GM12865 (cell line): ENCODE measurements around the gene AGBL4.
"Not testable (repeated sequence)": the region's sequence is repeated elsewhere in the genome, so short reads cannot be mapped to it uniquely, and the experiment has no call there.

Experiments
- DNase-seq: peaks from one replicate; pipeline ENCODE4 v3.0.0; 2010; ENCODE audit warnings: low read depth
- H3K4me3 ChIP-seq: 2 replicates; pipeline ENCODE4 v1.5.1; 2011; ENCODE audit warnings: mild to moderate bottlenecking, low read depth, low read length, control low read depth
- TF ChIP-seq, protein P1 (sequence below): IDR thresholded peaks from 2 replicates; pipeline ENCODE4 v1.5.1; 2011; ENCODE audit warnings: low read length, control low read depth, low read depth, inconsistent platforms; ENCODE audit not compliant: insufficient read depth; ENCODE audit errors: missing control alignments

The AGBL4 gene

DNA sequence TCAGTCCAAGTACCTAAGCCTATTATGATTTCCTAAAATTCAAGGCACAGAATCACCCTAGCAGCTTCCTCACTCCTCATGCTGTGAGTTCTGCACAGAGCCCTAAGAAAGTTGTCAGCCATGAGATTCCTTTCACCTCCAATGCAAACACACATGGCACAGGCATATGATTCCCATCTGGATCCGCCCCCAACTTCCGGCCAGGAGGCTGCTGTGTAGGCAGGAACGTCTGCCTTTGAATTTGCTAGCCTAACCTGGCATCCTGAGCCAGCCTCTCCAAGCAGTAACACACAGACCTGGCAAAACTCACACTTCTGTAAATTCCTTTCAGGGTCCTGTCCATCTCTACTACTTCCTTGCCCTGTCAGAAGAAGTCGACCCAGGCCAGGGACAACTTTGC, 726.0 kb downstream of the AGBL4 start:
- H3K4me3 ChIP-seq: no peak overlapping the region
- no peak for DNase-seq

DNA sequence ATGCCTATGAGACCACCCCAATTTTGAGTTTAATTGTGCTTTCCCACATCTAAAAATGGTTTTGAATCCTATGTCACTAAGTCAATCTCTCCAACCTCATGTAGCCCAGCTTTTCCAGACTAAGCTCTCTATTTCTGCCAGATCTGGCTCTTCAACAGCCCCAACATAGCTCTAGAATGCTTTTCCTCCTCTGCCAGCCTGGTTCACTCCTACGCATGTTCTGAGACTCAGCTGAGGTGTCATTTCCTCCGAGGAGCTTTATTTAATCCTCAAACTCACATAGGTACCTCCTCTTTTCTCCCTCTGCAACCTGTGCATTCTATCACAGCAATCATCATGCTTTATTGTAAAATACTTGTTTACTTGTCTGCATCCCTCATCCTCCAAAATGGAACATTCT, 729.2 kb downstream of the AGBL4 start:
- no peak for DNase-seq
- TF ChIP-seq, protein P1, sequence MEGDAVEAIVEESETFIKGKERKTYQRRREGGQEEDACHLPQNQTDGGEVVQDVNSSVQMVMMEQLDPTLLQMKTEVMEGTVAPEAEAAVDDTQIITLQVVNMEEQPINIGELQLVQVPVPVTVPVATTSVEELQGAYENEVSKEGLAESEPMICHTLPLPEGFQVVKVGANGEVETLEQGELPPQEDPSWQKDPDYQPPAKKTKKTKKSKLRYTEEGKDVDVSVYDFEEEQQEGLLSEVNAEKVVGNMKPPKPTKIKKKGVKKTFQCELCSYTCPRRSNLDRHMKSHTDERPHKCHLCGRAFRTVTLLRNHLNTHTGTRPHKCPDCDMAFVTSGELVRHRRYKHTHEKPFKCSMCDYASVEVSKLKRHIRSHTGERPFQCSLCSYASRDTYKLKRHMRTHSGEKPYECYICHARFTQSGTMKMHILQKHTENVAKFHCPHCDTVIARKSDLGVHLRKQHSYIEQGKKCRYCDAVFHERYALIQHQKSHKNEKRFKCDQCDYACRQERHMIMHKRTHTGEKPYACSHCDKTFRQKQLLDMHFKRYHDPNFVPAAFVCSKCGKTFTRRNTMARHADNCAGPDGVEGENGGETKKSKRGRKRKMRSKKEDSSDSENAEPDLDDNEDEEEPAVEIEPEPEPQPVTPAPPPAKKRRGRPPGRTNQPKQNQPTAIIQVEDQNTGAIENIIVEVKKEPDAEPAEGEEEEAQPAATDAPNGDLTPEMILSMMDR: no peak
- H3K4me3 ChIP-seq: no peak overlapping the region

More for the DNA sequence above, 726.0 kb downstream of the AGBL4 start:
- TF ChIP-seq, protein P1: no peak

DNA sequence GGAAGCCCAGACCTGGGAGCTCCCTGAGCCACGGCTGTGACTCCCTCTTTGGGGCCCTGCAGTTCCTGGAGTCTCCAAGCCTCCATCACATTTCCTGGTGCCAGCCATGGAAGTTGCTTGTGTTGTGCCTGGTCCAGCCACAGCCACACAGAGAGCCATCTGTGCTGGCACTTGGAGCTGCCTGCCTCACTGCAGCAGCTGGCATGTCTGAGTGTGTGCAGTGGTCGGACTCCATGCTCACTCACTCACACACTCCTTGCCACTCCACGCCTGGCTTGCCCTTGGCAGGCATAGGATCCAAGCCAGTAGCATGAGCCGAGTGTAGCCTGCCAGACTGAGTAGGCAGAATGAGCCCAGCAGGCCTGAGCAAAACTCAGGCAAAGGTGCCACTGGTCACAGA, 730.7 kb downstream of the AGBL4 start:
- TF ChIP-seq, protein P1: no peak
- H3K4me3 ChIP-seq: no peak overlapping the region
- DNase-seq: no peak

DNA sequence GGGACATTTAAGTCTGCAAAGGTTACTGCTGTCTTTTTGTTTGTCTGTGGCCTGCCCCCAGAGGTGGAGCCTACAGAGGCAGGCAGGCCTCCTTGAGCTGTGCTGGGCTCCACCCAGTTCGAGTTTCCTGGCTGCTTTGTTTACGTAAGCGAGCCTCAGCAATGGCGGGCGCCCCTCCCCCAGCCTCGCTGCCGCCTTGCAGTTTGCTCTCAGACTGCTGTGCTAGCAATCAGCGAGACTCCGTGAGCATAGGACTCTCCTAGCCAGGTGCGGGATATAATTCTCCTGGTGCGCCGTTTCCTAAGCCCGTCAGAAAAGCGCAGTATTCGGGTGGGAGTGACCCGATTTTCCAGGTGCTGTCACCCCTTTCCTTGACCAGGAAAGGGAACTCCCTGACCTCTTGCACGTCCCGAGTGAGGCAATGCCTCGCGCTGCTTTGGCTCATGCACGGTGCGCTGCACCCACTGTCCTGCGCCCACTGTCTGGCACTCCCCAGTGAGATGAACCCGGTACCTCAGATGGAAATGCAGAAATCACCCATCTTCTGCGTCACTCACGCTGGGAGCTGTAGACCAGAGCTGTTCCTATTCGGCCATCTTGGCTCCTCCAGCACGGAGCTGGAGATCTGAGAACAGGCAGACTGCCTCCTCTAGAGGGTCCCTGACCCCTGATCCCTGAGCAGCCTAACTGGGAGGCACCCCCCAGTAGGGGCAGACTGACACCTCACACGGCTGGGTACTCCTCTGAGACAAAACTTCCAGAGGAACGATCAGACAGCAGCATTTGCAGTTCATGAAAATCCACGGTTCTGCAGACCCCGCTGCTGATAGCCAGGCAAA, 766.3 kb downstream of the AGBL4 start:
- DNase-seq, H3K4me3 ChIP-seq: not testable (repeated sequence)

DNA sequence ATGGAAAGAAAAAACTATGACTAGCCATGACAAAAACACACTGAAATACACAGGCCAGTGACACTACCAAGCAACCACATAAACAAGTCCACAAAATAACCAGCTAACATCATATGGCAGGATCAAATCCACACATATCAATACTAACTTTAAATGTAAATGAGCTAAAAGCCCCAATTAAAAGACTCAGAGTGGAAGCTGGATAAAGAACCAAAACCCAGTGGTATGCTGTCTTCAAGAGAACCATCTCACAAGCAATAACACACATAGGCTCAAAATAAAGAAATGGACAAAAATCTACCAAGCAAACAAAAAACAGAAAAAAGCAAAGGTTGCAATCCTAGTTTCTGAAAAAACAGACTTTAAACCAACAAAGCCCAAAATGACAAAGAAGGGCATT, 770.8 kb downstream of the AGBL4 start:
- no peak for DNase-seq
- no peak overlapping the region for H3K4me3 ChIP-seq
- TF ChIP-seq, protein P1: no peak

DNA sequence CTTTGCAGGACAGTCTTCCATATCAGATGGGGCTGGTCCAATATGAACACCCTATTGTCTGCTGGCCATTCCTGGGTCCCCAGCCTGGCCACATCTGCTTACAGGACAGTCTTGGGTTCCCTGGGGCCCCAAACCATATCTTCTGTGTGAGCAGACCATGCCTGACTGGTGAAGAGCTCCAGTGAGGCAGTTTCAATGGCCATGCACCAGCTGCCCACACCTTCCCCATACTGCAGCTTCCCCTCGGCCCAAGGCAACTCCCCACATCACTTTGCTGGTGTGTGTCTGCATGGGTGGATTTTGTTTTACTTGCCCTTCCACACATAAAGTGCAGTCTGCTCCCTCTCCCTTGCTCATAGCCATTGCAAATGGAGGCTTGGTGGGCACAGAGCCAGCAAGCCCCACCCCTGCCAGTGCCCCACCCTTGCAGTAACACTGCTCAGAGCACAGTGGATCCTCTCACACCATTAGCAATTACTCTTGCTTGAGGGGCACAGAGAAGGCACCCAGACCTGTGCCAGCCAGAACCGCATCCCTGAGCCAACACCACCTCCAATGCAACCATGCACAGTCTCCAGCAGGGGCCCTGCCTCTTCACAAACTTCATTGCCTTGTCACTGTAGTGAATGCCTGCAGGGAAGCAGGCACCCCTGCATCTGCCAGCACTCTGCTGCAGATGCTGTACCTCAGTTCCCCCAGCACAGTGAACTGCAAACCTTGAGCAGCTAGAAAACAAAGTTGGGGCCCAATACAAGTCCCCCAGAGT, 772.6 kb downstream of the AGBL4 start:
- DNase-seq: no peak
- no peak overlapping the region for H3K4me3 ChIP-seq

DNA sequence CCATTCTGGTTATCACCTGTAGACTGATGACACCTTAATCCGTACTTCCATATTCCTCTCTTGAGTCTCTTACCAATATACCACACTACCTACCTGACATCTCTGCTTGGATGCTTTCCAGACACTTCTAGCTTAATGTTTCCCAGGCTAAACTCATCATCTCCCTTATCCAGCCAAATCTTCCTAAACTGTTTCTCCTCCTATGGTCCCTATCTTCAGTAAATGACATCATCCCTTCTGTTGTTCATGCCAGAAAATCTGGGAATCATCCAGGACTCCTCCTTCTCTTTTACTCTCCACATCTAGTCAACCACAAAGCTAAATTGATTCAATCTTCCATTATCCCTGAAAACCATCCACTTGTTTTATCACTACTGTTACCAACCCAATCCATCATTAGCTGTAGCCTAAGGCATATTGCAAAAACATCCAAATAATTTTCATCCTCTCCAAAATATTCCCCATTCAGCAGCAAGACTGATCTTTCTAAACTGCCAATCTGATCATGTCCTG, 783.0 kb downstream of the AGBL4 start:
- DNase-seq: no peak
- no peak overlapping the region for H3K4me3 ChIP-seq
- TF ChIP-seq, protein P1: no peak

More for the DNA sequence above, 772.6 kb downstream of the AGBL4 start:
- TF ChIP-seq, protein P1: no peak
